H9 (cell line): ENCODE data around the gene ZNF202. TPM values are rescaled to one million over a fixed set of nuclear protein-coding genes. Genes with fewer than 3 reads are reported as not detected.

Experiments used
- DNase-seq: peaks from one replicate; pipeline ENCODE4 v3.0.0-alpha.2; 2017
- H2AFZ ChIP-seq: one replicate; pipeline ENCODE4 v1.6.1; 2013; ENCODE audit warnings: mild to moderate bottlenecking, low read length, control low read depth, moderate library complexity
- H2AK5ac ChIP-seq: 2 replicates; pipeline ENCODE4 v1.6.1; 2013; ENCODE audit warnings: low read length, control low read depth, mixed read lengths; ENCODE audit not compliant: insufficient read length
- H2BK120ac ChIP-seq: one replicate; pipeline ENCODE4 v1.6.1; 2013; ENCODE audit warnings: low read depth, mild to moderate bottlenecking, low read length, control low read depth, inconsistent platforms; ENCODE audit not compliant: poor library complexity, severe bottlenecking
- H2BK12ac ChIP-seq: 2 replicates; pipeline ENCODE4 v1.6.1; 2013; ENCODE audit warnings: low read length, control low read depth, mixed read lengths, low read depth; ENCODE audit not compliant: insufficient read length
- H2BK15ac ChIP-seq: 2 replicates; pipeline ENCODE4 v1.6.1; 2013; ENCODE audit warnings: low read depth, low read length, control low read depth
- H2BK20ac ChIP-seq: one replicate; pipeline ENCODE4 v1.6.1; 2013; ENCODE audit warnings: low read depth, mild to moderate bottlenecking, low read length, control low read depth, inconsistent platforms; ENCODE audit not compliant: poor library complexity, severe bottlenecking
- H2BK5ac ChIP-seq: 2 replicates; pipeline ENCODE4 v1.6.1; 2013; ENCODE audit warnings: low read length, control low read depth, mixed read lengths; ENCODE audit not compliant: insufficient read length
- H3K14ac ChIP-seq: 2 replicates; pipeline ENCODE4 v1.6.1; 2013; ENCODE audit warnings: low read length, control low read depth; ENCODE audit not compliant: insufficient read depth
- H3K18ac ChIP-seq: 2 replicates; pipeline ENCODE4 v1.6.1; 2013; ENCODE audit warnings: low read depth, mild to moderate bottlenecking, mixed read lengths, low read length, control low read depth; ENCODE audit not compliant: insufficient read length
- H3K23ac ChIP-seq: 2 replicates; pipeline ENCODE4 v1.6.1; 2013; ENCODE audit warnings: low read length, control low read depth, mixed read lengths, low read depth; ENCODE audit not compliant: insufficient read length
- H3K23me2 ChIP-seq: 2 replicates; pipeline ENCODE4 v1.6.1; 2013; ENCODE audit warnings: low read depth, mild to moderate bottlenecking, mixed read lengths, low read length, control low read depth; ENCODE audit not compliant: insufficient read length, poor library complexity, severe bottlenecking
- H3K27ac ChIP-seq: 2 replicates; pipeline ENCODE4 v1.5.1; 2013; ENCODE audit warnings: low read length, control low read depth, mixed read lengths, low read depth; ENCODE audit not compliant: insufficient read length
- H3K27me3 ChIP-seq: 2 replicates; pipeline ENCODE4 v1.6.1; 2013; ENCODE audit warnings: low read length, control low read depth, inconsistent platforms; ENCODE audit not compliant: insufficient read depth
- H3K4ac ChIP-seq: 2 replicates; pipeline ENCODE4 v1.6.1; 2013; ENCODE audit warnings: low read depth, mild to moderate bottlenecking, control low read depth, inconsistent platforms, low read length, moderate library complexity
- H3K4me1 ChIP-seq: 2 replicates; pipeline ENCODE4 v1.6.1; 2013; ENCODE audit warnings: low read length, control low read depth, inconsistent platforms; ENCODE audit not compliant: insufficient read depth
- H3K4me2 ChIP-seq: 2 replicates; pipeline ENCODE4 v1.6.1; 2013; ENCODE audit warnings: low read length, control low read depth, mixed read lengths; ENCODE audit not compliant: insufficient read length, insufficient read depth
- H3K56ac ChIP-seq: 2 replicates; pipeline ENCODE4 v1.6.1; 2013; ENCODE audit warnings: low read depth, mild to moderate bottlenecking, mixed read lengths, low read length, control low read depth; ENCODE audit not compliant: insufficient read length
- H3K79me1 ChIP-seq: 2 replicates; pipeline ENCODE4 v1.6.1; 2013; ENCODE audit warnings: low read depth, mild to moderate bottlenecking, moderate library complexity, low read length, control low read depth, inconsistent platforms; ENCODE audit not compliant: insufficient read depth, poor library complexity, severe bottlenecking
- H3K79me2 ChIP-seq: 2 replicates; pipeline ENCODE4 v1.6.1; 2013; ENCODE audit warnings: low read length, control low read depth, inconsistent platforms; ENCODE audit not compliant: insufficient read depth
- H3K9ac ChIP-seq: 2 replicates; pipeline ENCODE4 v1.6.1; 2013; ENCODE audit warnings: low read length, control low read depth, mixed read lengths; ENCODE audit not compliant: insufficient read length; ENCODE audit errors: extremely low read depth
- H3K9me3 ChIP-seq: one replicate; pipeline ENCODE4 v1.6.1; 2013; ENCODE audit warnings: low read depth, low read length, inconsistent platforms; ENCODE audit not compliant: control insufficient read depth
- H3T11ph ChIP-seq: one replicate; pipeline ENCODE4 v1.6.1; 2013; ENCODE audit warnings: mild to moderate bottlenecking, low read length, control low read depth, inconsistent platforms
- H4K20me1 ChIP-seq: one replicate; pipeline ENCODE4 v1.6.1; 2013; ENCODE audit not compliant: control insufficient read depth, insufficient read length, insufficient read depth
- H4K5ac ChIP-seq: 2 replicates; pipeline ENCODE4 v1.6.1; 2013; ENCODE audit warnings: low read depth, mild to moderate bottlenecking, mixed read lengths, low read length, control low read depth; ENCODE audit not compliant: insufficient read length
- H4K8ac ChIP-seq: replicated peaks from 2 replicates; pipeline ENCODE4 v1.6.1; 2013; ENCODE audit warnings: low read length, control low read depth, mixed read lengths, low read depth; ENCODE audit not compliant: insufficient read length
- H4K91ac ChIP-seq: 2 replicates; pipeline ENCODE4 v1.6.1; 2013; ENCODE audit warnings: low read depth, mild to moderate bottlenecking, moderate library complexity, mixed read lengths, low read length, control low read depth; ENCODE audit not compliant: insufficient read length
- H3K27ac Mint-ChIP-seq, 3 experiments: 2 replicates in 2 of 3; 3 replicates in 1 of 3; pipeline ENCODE4 v1.8.0; 2020 to 2021; ENCODE audit warnings: mixed read lengths in 3 of 3, mild to moderate bottlenecking in 1 of 3, moderate library complexity in 1 of 3
- H3K27me3 Mint-ChIP-seq: 2 replicates; pipeline ENCODE4 v1.8.0; 2021; ENCODE audit warnings: low read depth, mild to moderate bottlenecking, moderate library complexity, mixed read lengths
- H3K36me3 Mint-ChIP-seq, 3 experiments: 2 replicates in 2 of 3; 3 replicates in 1 of 3; pipeline ENCODE4 v1.8.0; 2020 to 2021; ENCODE audit warnings: low read depth in 3 of 3, mixed read lengths in 3 of 3; ENCODE audit not compliant: insufficient read depth in 1 of 3
- H3K4me1 Mint-ChIP-seq, 2 experiments: 2 replicates each; pipeline ENCODE4 v1.8.0; 2020; ENCODE audit warnings: mixed read lengths in 2 of 2
- H3K4me3 Mint-ChIP-seq, 2 experiments: 2 replicates in 1 of 2; 3 replicates in 1 of 2; pipeline ENCODE4 v1.8.0; 2020 to 2021; ENCODE audit warnings: mild to moderate bottlenecking in 2 of 2, mixed read lengths in 2 of 2, moderate library complexity in 1 of 2
- H3K9me3 Mint-ChIP-seq, 2 experiments: 2 replicates in 1 of 2; 3 replicates in 1 of 2; pipeline ENCODE4 v1.8.0; 2020; ENCODE audit warnings: mild to moderate bottlenecking in 2 of 2, mixed read lengths in 2 of 2, moderate library complexity in 1 of 2
- CTCF ChIP-seq: fragments of 200-600 bp; sonication (generic); conservative IDR thresholded peaks from 3 replicates; pipeline ENCODE4 v1.8.0; 2021; ENCODE audit warnings: antibody characterized with exemption, mild to moderate bottlenecking
- WGBS: extraction: QIAGEN DNeasy Blood & Tissue Kit; methylation state at CpG from one replicate; pipeline ENCODE4 v1.1.7; 2013; ENCODE audit warnings: missing lambda C conversion rate, low lambda C conversion rate, mixed read lengths; ENCODE audit not compliant: insufficient read length; ENCODE audit errors: extremely low coverage; 5-methylcytosine and 5-hydroxymethylcytosine counted together
- total RNA-seq: library from RNA; stranded (reverse); gene quantifications from 2 replicates; pipeline ENCODE4 v1.2.1, GENCODE V29; 2021

Gene ZNF202
- total RNA-seq, 1 experiment from 2014 or later, result 49.2 TPM

GRCh38 chr11:123738374-123738773, 3.1 kb downstream of the ZNF202 start:
- Mint-ChIP-seq H3K27me3 (no peaks in the 10 kb centered on the region), H3K9me3 (peaks cover 24 to 29% of the 10 kb centered on the region in 2 experiments), H3K27ac (no peak overlapping the region), H3K4me1 (peaks cover 20 to 34% of the 10 kb centered on the region in 2 experiments), H3K4me3 (no peak overlapping the region; a peak in 1 of 5 replicates), H3K36me3 (peaks cover 0 to 63% (median 41%) of the 10 kb centered on the region in 3 experiments)
- Histone ChIP-seq H3K23me2 (peaks cover 8% of the 10 kb centered on the region), H4K91ac (no peak overlapping the region), H3K27ac (no peak overlapping the region), H3K4ac (no peak overlapping the region), H2BK120ac (no peak overlapping the region), H3K18ac (no peak overlapping the region), H4K8ac (no peak overlapping the region), H3K79me2 (peaks cover 43% of the 10 kb centered on the region; the same call in 1 of the 2 replicates), H3K9ac (no peak overlapping the region), H3K14ac (no peak overlapping the region), H3K27me3 (no peaks in the 10 kb centered on the region), H3K4me1 (0 out of 2 replicates have a peak, but pooled peaks cover 3% of the 10 kb centered on the region), H3K4me2 (no peak overlapping the region), H3K56ac (no peak overlapping the region), H3K9me3 (peaks cover 19% of the 10 kb centered on the region), H2BK5ac (no peak overlapping the region), H2BK12ac (no peak overlapping the region), H3K79me1 (peaks cover 2% of the 10 kb centered on the region), H2BK20ac (no peak overlapping the region), H4K20me1 (no peaks in the 10 kb centered on the region), H2BK15ac (no peak overlapping the region), H3K23ac (no peak overlapping the region), H2AFZ (no peak overlapping the region), H3T11ph (no peak overlapping the region), H4K5ac (no peak overlapping the region), H2AK5ac (no peak overlapping the region)
- no CpG with 5 or more reads among the region's 2 CpGs for whole genome bisulfite sequencing
- no peak for DNase-seq
- TF ChIP-seq CTCF, result no peak
